Dendritic cell treated with granulocyte-macrophage colony-stimulating factor and Interleukin-4, amounts not matched to agents 40 ng/mL and 50 ng/mL, for 4 days (primary cell): ENCODE results near the gene BIK.

Source experiments
- H3K27ac Mint-ChIP-seq: one replicate; pipeline ENCODE4 v1.8.0; 2022; ENCODE audit warnings: mild to moderate bottlenecking, mixed read lengths
- H3K27me3 Mint-ChIP-seq: one replicate; pipeline ENCODE4 v1.8.0; 2022; ENCODE audit warnings: mild to moderate bottlenecking, mixed read lengths
- H3K36me3 Mint-ChIP-seq: one replicate; pipeline ENCODE4 v1.8.0; 2022; ENCODE audit warnings: low read depth, mixed read lengths
- H3K4me1 Mint-ChIP-seq: one replicate; pipeline ENCODE4 v1.8.0; 2022; ENCODE audit warnings: low read depth, mixed read lengths
- H3K4me3 Mint-ChIP-seq: one replicate; pipeline ENCODE4 v1.8.0; 2022; ENCODE audit warnings: mild to moderate bottlenecking, moderate library complexity, mixed read lengths
- H3K9me3 Mint-ChIP-seq: one replicate; pipeline ENCODE4 v1.8.0; 2022; ENCODE audit warnings: mixed read lengths
- intact Hi-C: fragments of 100-400 bp; cut with micrococcal nuclease; formaldehyde crosslinking; loops from one replicate; pipeline ENCODE4 v1.15.0; 2022

Gene BIK

DNA sequence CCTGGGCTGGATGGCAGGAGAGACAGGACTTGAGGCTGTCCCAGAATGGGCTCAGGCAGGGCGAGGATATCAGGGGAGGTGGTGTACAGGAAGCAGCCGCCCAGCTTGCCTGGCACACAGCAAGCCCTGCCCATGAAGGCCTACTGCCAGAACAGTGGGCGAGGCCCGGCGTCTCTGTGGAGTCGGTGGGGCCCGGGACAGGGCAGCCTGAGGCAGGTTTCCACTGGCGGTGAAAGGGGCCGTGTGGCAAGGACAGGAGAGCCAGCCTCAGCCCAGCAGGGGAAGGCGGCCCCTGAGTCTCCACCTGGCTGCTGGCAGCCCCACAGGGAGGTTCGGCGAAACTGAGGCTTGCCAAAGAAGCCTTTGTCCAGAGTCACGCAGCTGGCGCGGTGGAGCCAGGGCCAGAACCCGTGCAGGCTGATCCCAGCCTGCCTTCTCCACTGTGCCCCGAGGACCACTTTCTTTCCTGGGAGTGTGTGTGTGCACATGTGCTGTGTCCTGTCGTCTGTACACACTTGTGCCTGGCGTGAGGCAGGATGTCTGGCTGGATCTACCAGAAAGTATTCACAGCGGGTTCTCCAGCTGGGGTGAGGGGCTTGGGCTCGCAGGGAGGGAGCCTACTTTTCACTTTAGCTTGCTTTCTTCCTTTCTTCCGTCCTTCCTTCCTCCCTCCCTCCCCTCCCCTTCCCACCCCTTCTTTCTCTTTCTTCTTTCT, 42.0 kb downstream of the BIK start:
- intact Hi-C loops: loop anchor here (5.0 kb wide), 1 partner anchor 35 kb away; the partner anchor contains the start of gene TTLL12
- Mint-ChIP-seq H3K36me3 (peaks cover 49% of the 10 kb centered on the region), H3K9me3 (no peaks in the 10 kb centered on the region), H3K27ac (peak overlapping the region; percentile 88), H3K4me3 (peak overlapping the region; percentile 92), H3K27me3 (no peaks in the 10 kb centered on the region), H3K4me1 (peaks cover 66% of the 10 kb centered on the region)

DNA sequence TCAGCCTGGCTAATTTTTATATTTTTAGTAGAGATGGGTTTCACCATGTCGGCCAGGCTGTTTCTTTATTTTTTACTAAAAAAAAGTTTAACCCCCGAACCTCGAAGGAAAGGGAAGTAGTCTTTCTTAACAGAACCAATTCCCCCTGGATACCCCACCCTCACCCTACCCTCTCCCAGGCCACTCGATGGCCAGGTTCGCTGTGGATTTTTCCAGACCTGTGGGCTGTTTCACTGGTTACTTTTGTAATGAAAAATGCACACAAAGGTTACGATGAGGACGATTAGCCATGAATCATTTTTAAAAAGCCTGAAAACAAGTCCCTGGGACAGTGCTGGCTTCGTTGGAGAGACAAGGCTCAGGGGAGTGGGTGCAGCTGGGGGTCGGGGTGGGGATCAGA, 43.3 kb downstream of the BIK start:
- Mint-ChIP-seq H3K27ac (peak overlapping the region; percentile 82), H3K4me1 (peaks cover 66% of the 10 kb centered on the region), H3K9me3 (no peaks in the 10 kb centered on the region), H3K36me3 (peaks cover 62% of the 10 kb centered on the region), H3K4me3 (peak overlapping the region; percentile 63), H3K27me3 (no peaks in the 10 kb centered on the region)
- intact Hi-C loops: loop anchor here (5.0 kb wide), 1 partner anchor 33 kb away; the partner anchor contains the start of gene TTLL12

DNA sequence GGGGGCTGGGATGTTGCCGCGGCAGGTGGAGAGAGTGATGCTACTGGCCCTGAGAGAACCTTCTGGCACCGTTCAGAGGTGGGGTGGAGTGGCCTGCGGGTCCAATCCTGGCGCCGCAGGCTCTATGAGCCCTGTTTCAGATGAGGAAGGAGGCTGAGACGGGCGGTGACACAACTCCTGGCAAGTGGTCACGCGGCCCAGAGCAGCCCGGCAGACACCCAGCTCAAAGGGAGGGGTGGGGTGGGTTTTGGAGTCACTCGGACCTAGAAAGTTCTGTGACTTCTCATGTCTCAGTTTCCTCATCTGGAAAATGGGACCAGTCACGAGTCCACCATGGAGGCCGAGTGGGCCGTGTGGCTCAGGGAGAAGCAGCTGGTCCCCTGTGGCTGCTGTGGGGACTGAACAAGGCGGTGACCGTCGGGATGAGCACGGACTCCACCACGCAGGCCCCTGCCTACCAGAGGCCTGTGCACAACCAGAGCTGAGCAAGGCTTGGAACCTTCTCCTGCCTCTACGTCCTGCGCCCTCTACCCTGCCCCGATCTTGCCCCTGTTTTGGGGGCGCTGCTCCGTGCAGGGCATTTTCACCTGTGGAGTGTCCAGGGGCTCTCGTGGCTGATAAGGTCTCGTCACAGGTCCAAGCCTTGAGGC, 44.5 kb downstream of the BIK start:
- Mint-ChIP-seq H3K36me3 (peaks cover 73% of the 10 kb centered on the region), H3K27me3 (no peaks in the 10 kb centered on the region), H3K4me1 (peaks cover 75% of the 10 kb centered on the region), H3K27ac (peak overlapping the region; percentile 82), H3K4me3 (peak overlapping the region; percentile 70), H3K9me3 (no peaks in the 10 kb centered on the region)
- intact Hi-C loops: loop anchor here (5.0 kb wide), 1 partner anchor 32 kb away; the partner anchor contains the start of gene TTLL12

DNA sequence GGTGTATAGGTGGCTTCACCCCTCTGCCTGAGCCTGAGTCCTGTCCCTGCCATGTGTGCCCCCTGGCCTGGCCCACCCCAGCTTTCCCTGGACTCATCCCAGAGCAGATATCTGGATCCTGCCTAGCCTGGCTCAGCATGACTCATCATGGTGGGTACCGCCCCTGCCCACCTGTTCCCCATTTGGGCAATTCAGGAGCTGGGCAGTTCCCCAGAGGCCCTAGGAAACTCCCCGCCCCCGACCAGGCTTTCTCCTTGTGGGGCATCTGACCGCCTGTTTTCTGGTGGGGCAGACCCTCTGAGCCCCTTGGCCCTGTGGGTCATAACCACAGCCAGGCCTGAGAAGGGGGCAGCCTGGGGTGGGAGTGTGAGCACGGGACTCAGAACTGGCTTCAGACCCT, 45.2 kb downstream of the BIK start:
- Mint-ChIP-seq H3K27ac (peak overlapping the region; percentile 82), H3K4me1 (peaks cover 77% of the 10 kb centered on the region), H3K36me3 (peaks cover 80% of the 10 kb centered on the region), H3K9me3 (no peaks in the 10 kb centered on the region), H3K27me3 (no peaks in the 10 kb centered on the region), H3K4me3 (no peak overlapping the region)
- intact Hi-C loops: no loop called here

DNA sequence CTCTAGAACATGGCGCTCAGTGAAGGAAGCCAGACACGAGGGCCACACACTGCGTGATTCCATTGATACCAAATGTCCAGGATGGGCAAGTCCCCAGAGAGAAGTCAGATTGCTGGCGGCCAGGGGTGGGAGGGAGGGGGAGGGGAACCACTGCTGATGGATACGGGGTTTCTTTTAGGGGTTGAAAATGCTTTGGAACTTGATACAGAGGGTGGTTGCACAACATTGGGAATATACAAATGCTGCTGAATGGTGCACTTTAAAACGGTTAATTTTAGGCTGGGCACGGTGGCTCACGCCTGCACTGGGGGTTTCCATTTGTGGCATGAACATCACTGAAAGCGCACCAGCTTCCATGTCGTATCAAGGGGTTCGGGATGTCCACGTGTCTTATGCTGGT, 45.9 kb downstream of the BIK start:
- Mint-ChIP-seq H3K27me3 (no peaks in the 10 kb centered on the region), H3K4me1 (peaks cover 71% of the 10 kb centered on the region), H3K9me3 (no peaks in the 10 kb centered on the region), H3K36me3 (peaks cover 84% of the 10 kb centered on the region), H3K4me3 (no peak overlapping the region), H3K27ac (peak overlapping the region; percentile 82)
- intact Hi-C loops: no loop called here

DNA sequence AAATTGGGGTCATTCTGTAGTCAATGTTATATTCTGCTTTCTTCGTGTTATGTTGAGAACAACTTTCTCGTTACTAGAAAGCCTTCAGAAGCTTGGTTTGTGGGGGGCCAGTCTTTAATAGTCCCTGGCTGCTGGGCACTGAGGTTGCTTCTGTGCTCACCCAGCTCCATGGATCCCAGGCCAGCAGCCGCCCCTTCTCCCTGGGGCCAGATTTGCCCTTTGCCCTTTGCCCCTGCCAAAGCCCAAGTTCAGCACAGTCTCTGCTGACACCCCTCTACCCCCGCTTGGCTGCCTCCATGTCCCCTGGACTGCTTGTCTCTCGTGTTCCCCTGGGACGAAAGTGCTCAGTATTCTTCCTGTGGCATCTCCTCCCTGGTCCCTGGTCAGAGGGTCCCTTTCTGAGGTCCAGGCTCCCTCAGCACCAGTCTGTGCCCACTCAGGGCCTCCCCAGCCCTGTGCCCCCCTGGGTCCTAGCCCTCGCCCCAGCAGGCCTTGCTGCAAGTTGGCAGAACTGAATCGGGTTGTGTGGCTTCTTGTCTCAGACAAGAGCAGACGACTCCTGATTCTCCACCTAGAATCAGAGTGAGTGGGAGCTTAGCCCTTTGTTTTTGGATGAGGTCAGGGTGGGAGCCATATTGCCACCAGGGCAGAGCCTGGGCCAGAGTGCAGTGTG, 47.5 kb downstream of the BIK start:
- intact Hi-C loops: no loop called here
- H3K36me3 Mint-ChIP-seq: peaks cover 84% of the 10 kb centered on the region

DNA sequence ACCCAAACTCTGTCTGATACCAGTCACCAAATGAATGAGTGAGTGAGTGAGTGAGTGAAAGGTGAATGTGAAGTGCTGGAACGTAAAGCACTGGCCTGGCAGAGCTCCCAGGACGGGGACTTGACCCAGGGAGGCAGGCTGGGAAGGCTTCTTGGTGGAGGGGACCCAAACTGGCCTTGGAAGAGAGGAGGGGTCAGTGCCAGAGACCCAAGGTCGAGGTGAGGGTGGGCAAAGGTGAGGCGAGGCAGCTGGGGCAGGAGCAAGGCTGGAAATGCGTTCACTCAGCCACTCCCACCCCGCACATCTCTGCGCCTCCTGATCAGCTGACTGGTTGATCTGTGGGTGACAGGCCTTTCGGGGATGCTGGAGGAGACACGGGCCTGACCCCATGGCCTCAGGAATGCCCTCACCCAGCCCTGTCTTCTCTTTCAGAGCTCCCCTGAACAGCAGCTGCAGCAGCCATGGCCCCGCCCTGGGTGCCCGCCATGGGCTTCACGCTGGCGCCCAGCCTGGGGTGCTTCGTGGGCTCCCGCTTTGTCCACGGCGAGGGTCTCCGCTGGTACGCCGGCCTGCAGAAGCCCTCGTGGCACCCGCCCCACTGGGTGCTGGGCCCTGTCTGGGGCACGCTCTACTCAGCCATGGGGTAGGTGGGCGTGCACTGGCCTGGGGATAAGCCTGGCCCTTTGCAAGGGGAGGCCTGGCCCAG, 48.4 kb downstream of the BIK start:
- H3K4me3 Mint-ChIP-seq: no peak overlapping the region
- peaks cover 82% of the 10 kb centered on the region for H3K4me1 Mint-ChIP-seq
- intact Hi-C loops: no loop called here
- no peaks in the 10 kb centered on the region for H3K27me3 Mint-ChIP-seq
- H3K36me3 Mint-ChIP-seq: peaks cover 90% of the 10 kb centered on the region
- H3K27ac Mint-ChIP-seq: peak overlapping the region; percentile 56
- H3K9me3 Mint-ChIP-seq: no peaks in the 10 kb centered on the region

More for the DNA sequence above, 47.5 kb downstream of the BIK start:
- no peaks in the 10 kb centered on the region for H3K9me3 Mint-ChIP-seq
- H3K27ac Mint-ChIP-seq: peak overlapping the region; percentile 56
- no peaks in the 10 kb centered on the region for H3K27me3 Mint-ChIP-seq
- H3K4me3 Mint-ChIP-seq: no peak overlapping the region
- peaks cover 78% of the 10 kb centered on the region for H3K4me1 Mint-ChIP-seq

DNA sequence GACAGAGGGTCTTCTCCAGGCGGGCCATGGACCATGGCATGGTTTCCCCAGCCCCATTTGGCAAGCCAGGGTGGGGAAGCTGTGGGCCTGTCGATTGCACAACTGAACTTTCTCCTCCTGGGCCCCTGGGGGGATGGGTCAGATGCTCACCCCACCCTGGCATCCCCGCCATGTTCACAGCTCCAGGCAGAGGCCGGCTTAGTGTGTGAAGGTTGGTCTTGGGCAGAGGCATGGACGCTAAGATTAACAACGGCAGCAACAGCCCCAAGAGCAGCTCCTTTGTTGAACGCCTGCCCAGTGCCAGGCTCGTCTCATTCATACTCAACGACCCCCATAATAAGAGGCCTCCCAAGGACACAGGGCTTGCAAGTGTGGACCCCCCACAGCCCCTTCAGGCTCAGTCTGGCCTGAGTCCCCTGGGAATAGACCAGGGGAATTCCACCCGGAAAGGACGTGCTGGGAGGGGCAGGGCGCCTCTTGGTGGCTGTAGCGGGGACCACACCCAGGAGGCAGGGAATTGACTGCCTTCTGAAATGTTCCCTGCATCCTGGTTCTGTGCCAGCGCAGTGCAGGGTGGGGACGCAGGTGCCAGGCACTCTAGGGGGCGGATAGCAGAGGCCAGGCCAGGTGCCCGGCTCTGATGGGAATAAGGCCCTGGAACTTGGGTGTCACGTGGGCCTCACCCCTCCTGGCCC, 49.1 kb downstream of the BIK start:
- Mint-ChIP-seq H3K27ac (no peak overlapping the region), H3K4me1 (peaks cover 86% of the 10 kb centered on the region), H3K9me3 (no peaks in the 10 kb centered on the region), H3K4me3 (no peak overlapping the region), H3K27me3 (no peaks in the 10 kb centered on the region), H3K36me3 (peaks cover 94% of the 10 kb centered on the region)
- intact Hi-C loops: no loop called here

DNA sequence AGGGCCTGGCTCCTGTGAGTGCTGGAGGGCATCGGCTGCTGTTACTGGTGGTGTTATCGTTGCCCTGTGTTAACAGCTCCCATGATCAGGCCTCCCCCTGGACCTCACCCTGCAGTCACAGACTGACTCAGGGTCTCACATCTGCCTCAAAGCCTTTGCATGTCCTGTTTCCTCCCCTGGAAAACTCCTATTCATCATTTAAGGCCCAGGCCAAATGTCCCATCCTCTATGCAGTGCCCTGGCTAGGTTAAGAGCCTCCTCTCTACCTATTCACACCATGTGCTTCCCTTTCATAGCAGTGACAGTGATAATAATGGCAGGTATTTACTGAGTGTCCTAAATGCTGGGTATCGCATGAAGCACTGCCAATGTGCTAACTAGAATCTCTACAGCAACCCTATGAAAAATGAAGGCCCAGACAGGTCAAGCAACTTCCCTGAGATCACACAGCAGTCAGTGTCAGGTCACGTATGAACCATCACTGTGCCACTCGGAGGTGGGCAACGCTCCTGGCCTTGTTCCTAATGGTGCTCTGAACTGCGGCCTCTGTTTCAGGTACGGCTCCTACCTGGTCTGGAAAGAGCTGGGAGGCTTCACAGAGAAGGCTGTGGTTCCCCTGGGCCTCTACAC, 50.1 kb downstream of the BIK start:
- Mint-ChIP-seq H3K4me1 (peaks cover 77% of the 10 kb centered on the region), H3K9me3 (no peaks in the 10 kb centered on the region), H3K27me3 (no peaks in the 10 kb centered on the region), H3K36me3 (peaks cover 86% of the 10 kb centered on the region), H3K27ac (no peak overlapping the region), H3K4me3 (no peak overlapping the region)
- intact Hi-C loops: no loop called here

DNA sequence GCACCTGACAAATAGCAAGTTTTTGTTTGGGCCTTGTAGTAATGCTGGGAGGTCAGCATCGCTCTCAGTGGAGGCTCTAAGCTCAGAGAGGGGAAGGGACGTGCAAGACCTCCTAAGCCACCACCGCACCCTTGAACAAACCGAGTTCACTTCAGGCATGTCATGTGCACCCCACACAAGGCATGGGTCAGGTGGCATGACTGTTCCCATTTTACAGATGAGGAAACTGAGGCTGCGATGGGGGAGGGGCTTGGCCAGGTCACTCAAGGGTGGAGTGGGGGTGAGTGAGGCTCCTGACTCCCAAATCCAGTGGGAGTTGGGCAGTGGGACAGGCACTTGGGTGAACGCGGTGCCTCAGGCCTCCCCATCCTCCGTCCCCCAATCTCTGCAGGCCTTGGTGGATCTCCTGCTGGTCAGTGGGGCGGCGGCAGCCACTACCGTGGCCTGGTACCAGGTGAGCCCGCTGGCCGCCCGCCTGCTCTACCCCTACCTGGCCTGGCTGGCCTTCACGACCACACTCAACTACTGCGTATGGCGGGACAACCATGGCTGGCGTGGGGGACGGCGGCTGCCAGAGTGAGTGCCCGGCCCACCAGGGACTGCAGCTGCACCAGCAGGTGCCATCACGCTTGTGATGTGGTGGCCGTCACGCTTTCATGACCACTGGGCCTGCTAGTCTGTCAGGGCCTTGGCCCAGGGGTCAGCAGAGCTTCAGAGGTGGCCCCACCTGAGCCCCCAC, 52.0 kb downstream of the BIK start:
- Mint-ChIP-seq H3K36me3 (peaks cover 90% of the 10 kb centered on the region), H3K4me1 (peaks cover 57% of the 10 kb centered on the region), H3K4me3 (no peak overlapping the region), H3K27me3 (no peaks in the 10 kb centered on the region), H3K27ac (no peak overlapping the region), H3K9me3 (no peaks in the 10 kb centered on the region)
- intact Hi-C loops: no loop called here

DNA sequence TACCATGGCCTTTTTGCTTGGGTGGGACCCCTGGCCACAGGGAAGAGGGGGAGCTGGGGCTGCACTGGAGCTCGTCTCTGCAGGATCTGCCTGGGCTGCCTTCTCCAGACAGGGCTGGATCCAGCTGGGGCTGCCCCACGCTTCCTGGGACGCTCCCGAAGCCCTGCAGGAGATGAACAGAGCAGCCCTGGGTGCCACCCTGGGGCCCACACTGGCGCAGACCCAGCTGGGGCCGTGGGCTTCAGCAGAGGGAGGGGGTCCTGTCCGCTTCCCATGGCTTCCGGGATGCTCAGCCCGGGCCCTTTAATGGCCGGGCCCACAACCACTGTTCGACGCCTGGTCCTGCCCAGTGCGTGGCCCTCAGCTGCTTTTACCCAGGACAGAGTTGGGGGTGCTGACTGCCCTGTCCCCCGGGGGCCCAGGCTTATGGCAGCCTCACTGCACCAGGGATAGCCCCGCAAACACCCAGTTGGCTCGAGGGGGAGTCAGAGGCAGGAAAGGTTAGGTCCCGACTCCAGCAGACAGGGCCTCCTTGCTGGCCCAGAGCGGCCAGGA, 52.8 kb downstream of the BIK start:
- peaks cover 50% of the 10 kb centered on the region for H3K4me1 Mint-ChIP-seq
- no peaks in the 10 kb centered on the region for H3K9me3 Mint-ChIP-seq
- no peak overlapping the region for H3K4me3 Mint-ChIP-seq
- H3K27ac Mint-ChIP-seq: peak overlapping the region; percentile 50
- no peaks in the 10 kb centered on the region for H3K27me3 Mint-ChIP-seq
- intact Hi-C loops: no loop called here
- peaks cover 91% of the 10 kb centered on the region for H3K36me3 Mint-ChIP-seq

DNA sequence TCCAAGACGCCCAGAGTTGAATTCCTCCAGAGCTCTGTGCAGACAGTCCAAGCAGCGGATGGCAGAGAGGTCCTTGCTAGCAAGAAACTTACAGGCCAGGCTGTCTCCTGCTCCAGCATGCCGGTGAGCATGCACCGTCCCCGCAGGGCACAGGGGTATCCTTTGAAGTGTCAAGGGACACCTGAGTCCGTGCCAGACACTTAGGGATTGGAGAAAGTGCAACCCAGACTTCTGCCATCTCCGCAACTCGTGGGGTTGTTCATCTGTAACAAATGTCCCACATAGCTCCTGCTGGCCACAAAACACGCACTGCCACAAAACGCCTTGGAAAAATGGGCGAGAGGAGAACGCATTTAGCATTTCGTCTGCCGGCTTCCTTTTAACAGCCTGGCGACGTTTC, 54.1 kb downstream of the BIK start:
- Mint-ChIP-seq H3K9me3 (no peaks in the 10 kb centered on the region), H3K36me3 (peaks cover 91% of the 10 kb centered on the region), H3K27ac (peak overlapping the region; percentile 50), H3K27me3 (no peaks in the 10 kb centered on the region), H3K4me3 (no peak overlapping the region), H3K4me1 (peaks cover 37% of the 10 kb centered on the region)
- intact Hi-C loops: no loop called here
